OCI-LY1 (cell line): ENCODE data around the gene SAG.

Experiments used
- H2AFZ ChIP-seq: fragments of 200-600 bp; sonication (generic), shearing (Covaris generic); 2 replicates; pipeline ENCODE4 v1.6.0; 2014; ENCODE audit warnings: antibody characterized with exemption, mild to moderate bottlenecking, low read length
- H3F3A ChIP-seq: fragments of 200-600 bp; sonication (generic), shearing (Covaris generic); 2 replicates; pipeline ENCODE4 v1.6.0; 2014; ENCODE audit warnings: mild to moderate bottlenecking, antibody characterized with exemption, low read length, moderate library complexity; ENCODE audit not compliant: insufficient read depth
- H3K27ac ChIP-seq: fragments of 200-600 bp; sonication (generic); 2 replicates; pipeline ENCODE4 v1.5.1; 2014; ENCODE audit warnings: low read length, mixed run types, mild to moderate bottlenecking, low read depth; ENCODE audit not compliant: poor library complexity, severe bottlenecking
- H3K27me3 ChIP-seq: fragments of 200-600 bp; sonication (generic); 2 replicates; pipeline ENCODE4 v1.6.0; 2014; ENCODE audit warnings: antibody characterized with exemption, mild to moderate bottlenecking, low read length, moderate library complexity; ENCODE audit not compliant: insufficient read depth
- H3K36me3 ChIP-seq: fragments of 200-600 bp; sonication (generic); 2 replicates; pipeline ENCODE4 v1.6.1; 2014; ENCODE audit warnings: mild to moderate bottlenecking, antibody characterized with exemption, low read length, moderate library complexity, mixed read lengths; ENCODE audit not compliant: insufficient read depth
- H3K4me1 ChIP-seq: fragments of 200-600 bp; sonication (generic); 2 replicates; pipeline ENCODE4 v1.5.1; 2014; ENCODE audit warnings: mild to moderate bottlenecking, low read length, moderate library complexity; ENCODE audit not compliant: insufficient read depth, severe bottlenecking
- H3K4me2 ChIP-seq: fragments of 200-600 bp; sonication (generic), shearing (Covaris generic); 2 replicates; pipeline ENCODE4 v1.6.1; 2014; ENCODE audit warnings: low read length
- H3K4me3 ChIP-seq: fragments of 200-600 bp; sonication (generic); 2 replicates; pipeline ENCODE4 v1.5.1; 2014; ENCODE audit warnings: low read length, low read depth, mild to moderate bottlenecking, mixed read lengths; ENCODE audit not compliant: poor library complexity, severe bottlenecking
- H3K79me2 ChIP-seq: fragments of 200-600 bp; shearing (Covaris generic); 2 replicates; pipeline ENCODE4 v1.6.1; 2016; ENCODE audit warnings: mixed run types, low read length, mixed read lengths; ENCODE audit not compliant: insufficient read depth
- H3K9ac ChIP-seq: fragments of 200-600 bp; sonication (generic), shearing (Covaris generic); 2 replicates; pipeline ENCODE4 v1.6.1; 2014; ENCODE audit warnings: mild to moderate bottlenecking, low read length, mixed read lengths
- H3K9me2 ChIP-seq: fragments of 200-600 bp; sonication (generic), shearing (Covaris generic); 2 replicates; pipeline ENCODE4 v1.6.1; 2014; ENCODE audit warnings: low read depth, mild to moderate bottlenecking, low read length, mixed read lengths
- H3K9me3 ChIP-seq: fragments of 200-600 bp; shearing (Covaris generic); 2 replicates; pipeline ENCODE4 v1.6.1; 2014; ENCODE audit warnings: low read length, mixed read lengths
- H4K20me1 ChIP-seq: fragments of 200-600 bp; sonication (generic), shearing (Covaris generic); 2 replicates; pipeline ENCODE4 v1.6.0; 2016; ENCODE audit warnings: mild to moderate bottlenecking, low read length; ENCODE audit not compliant: insufficient read depth
- EZH2 ChIP-seq: fragments of 200-600 bp; sonication (generic), shearing (Covaris generic); IDR thresholded peaks from 2 replicates; pipeline ENCODE4 v1.8.0; 2017; ENCODE audit warnings: borderline replicate concordance, mixed run types, mild to moderate bottlenecking, antibody characterized with exemption, low read length, moderate library complexity, mixed read lengths
- TF ChIP-seq, protein P1 (sequence below): fragments of 200-600 bp; sonication (generic), shearing (Covaris generic); IDR thresholded peaks from 2 replicates; pipeline ENCODE4 v1.5.1; 2017; ENCODE audit warnings: mild to moderate bottlenecking, antibody characterized with exemption, low read length, moderate library complexity, mixed read lengths

Gene SAG

DNA sequence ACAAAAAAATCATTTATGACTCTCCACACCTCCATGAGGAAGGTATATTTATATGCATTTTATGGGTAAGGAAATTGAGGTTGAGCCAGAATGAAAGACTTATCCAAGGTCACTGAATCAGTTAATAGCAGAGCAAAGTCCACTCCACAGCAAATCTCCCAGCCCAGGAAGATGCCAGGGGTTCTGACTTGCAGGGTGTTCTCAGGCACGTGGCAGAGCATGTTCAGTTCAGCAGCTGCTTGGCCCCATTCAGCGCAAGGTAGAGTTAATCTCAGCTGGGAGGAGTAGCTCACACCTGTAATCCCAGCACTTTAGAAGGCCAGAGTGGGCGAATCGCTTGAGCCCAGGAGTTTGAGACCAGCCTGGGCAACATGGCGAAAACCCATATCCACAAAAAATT, 28.9 kb downstream of the SAG start:
- Histone ChIP-seq H3K4me3 (no peak overlapping the region), H3K4me1 (peaks cover 7% of the 10 kb centered on the region), H3K9me2 (no peaks in the 10 kb centered on the region), H3K4me2 (no peak overlapping the region), H3K27ac (no peak overlapping the region), H3K79me2 (no peaks in the 10 kb centered on the region), H3K9me3 (no peaks in the 10 kb centered on the region), H3K36me3 (no peaks in the 10 kb centered on the region), H3F3A (no peaks in the 10 kb centered on the region), H4K20me1 (no peaks in the 10 kb centered on the region), H3K27me3 (peaks cover 8% of the 10 kb centered on the region; the same call in 1 of the 2 replicates), H3K9ac (no peak overlapping the region), H2AFZ (no peak overlapping the region)
- TF ChIP-seq, protein P1, sequence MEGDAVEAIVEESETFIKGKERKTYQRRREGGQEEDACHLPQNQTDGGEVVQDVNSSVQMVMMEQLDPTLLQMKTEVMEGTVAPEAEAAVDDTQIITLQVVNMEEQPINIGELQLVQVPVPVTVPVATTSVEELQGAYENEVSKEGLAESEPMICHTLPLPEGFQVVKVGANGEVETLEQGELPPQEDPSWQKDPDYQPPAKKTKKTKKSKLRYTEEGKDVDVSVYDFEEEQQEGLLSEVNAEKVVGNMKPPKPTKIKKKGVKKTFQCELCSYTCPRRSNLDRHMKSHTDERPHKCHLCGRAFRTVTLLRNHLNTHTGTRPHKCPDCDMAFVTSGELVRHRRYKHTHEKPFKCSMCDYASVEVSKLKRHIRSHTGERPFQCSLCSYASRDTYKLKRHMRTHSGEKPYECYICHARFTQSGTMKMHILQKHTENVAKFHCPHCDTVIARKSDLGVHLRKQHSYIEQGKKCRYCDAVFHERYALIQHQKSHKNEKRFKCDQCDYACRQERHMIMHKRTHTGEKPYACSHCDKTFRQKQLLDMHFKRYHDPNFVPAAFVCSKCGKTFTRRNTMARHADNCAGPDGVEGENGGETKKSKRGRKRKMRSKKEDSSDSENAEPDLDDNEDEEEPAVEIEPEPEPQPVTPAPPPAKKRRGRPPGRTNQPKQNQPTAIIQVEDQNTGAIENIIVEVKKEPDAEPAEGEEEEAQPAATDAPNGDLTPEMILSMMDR = no peak
- TF ChIP-seq EZH2 = no peak

DNA sequence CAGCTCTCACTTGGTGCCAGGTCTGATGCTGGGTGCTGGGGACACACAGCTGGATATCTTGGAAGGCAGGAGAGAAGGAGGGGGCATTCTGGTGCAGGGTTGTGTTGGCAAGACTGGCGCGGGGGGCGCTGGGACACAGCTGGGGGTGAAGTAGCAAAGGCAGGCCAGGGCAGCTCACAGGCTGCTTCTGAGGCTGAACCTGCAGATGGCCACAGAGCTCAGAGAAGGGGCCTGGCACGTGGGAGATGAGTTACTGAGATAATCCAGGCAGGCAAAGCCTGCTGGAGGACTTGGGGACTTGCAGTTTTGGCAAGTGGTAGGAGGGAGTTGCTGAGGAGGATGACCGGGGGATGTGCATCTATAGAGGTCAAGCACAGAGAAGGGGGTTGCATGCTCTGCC, 30.4 kb downstream of the SAG start:
- Histone ChIP-seq H3K9me2 (no peaks in the 10 kb centered on the region), H4K20me1 (no peaks in the 10 kb centered on the region), H3K4me1 (no peaks in the 10 kb centered on the region), H3K27me3 (peaks cover 8% of the 10 kb centered on the region; the same call in 1 of the 2 replicates), H3F3A (no peaks in the 10 kb centered on the region), H3K27ac (no peak overlapping the region), H3K9me3 (no peaks in the 10 kb centered on the region), H3K79me2 (no peaks in the 10 kb centered on the region), H3K9ac (no peak overlapping the region), H3K4me2 (no peak overlapping the region), H3K4me3 (no peak overlapping the region), H3K36me3 (no peaks in the 10 kb centered on the region), H2AFZ (no peak overlapping the region)
- TF ChIP-seq EZH2 = no peak
- TF ChIP-seq, protein P1 = no peak

DNA sequence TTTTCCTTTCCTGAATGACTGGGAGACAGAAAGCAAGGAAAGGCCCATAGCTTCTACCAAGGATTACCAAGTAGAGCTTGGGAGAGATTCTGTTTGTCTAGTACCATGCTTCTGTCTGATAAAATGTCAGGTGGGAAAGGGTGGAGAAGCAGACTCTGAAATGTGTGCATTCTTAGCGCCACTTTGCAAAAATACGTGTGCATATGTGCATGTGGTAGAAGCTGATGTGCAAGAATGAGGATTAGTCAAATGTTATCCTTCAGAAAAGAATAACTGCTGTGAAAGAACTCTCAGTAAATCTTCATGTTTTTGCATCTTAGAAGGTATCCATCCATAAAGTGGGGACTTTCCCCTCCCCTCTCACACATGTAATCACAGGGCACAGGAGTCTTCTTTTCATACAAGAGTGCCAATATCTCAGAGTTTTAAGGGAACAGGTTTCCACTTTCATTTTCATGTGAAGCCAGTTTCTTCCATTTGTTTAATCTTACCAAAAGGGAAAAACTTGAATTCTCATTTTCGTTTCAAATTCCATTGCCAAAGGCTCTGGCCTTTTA, 31.3 kb downstream of the SAG start:
- no peak overlapping the region for H3K27ac ChIP-seq
- H3F3A ChIP-seq = no peaks in the 10 kb centered on the region
- H3K79me2 ChIP-seq = no peaks in the 10 kb centered on the region
- H3K27me3 ChIP-seq = peaks cover 8% of the 10 kb centered on the region; the same call in 1 of the 2 replicates
- no peaks in the 10 kb centered on the region for H3K9me2 ChIP-seq
- no peaks in the 10 kb centered on the region for H4K20me1 ChIP-seq
- H3K4me2 ChIP-seq = no peak overlapping the region
- no peak for TF ChIP-seq EZH2
- TF ChIP-seq, protein P1 = no peak
- no peaks in the 10 kb centered on the region for H3K9me3 ChIP-seq
- no peak overlapping the region for H2AFZ ChIP-seq
- H3K9ac ChIP-seq = no peak overlapping the region
- H3K36me3 ChIP-seq = no peaks in the 10 kb centered on the region
- H3K4me3 ChIP-seq = no peak overlapping the region
- H3K4me1 ChIP-seq = no peaks in the 10 kb centered on the region
